K562 (cell line): Measurements from ENCODE around the gene CD248. TPM values are rescaled to one million over a fixed set of nuclear protein-coding genes. Genes with fewer than 3 reads are reported as not detected.

ENCODE experiments used
- GTF2E2 ChIP-seq: fragments of 200-800 bp; sonication (Bioruptor generic); IDR thresholded peaks from 2 replicates; pipeline ENCODE4 v1.6.1; 2016; ENCODE audit warnings: missing genetic modification characterization, missing compliant biosample characterization
- PRMT5 ChIP-seq: sonication (generic); formaldehyde crosslinking; IDR thresholded peaks from 2 replicates; pipeline ENCODE4 v1.5.0; 2020; ENCODE audit warnings: missing genetic modification reagents
- SMAD2 ChIP-seq: fragments of 150-350 bp; IDR thresholded peaks from 2 replicates; pipeline ENCODE4 v1.6.1; 2014; ENCODE audit warnings: low read depth, mild to moderate bottlenecking, low read length
- ZNF311 ChIP-seq: fragments of 250-450 bp; sonication (Bioruptor Pico); IDR thresholded peaks from 2 replicates; pipeline ENCODE4 v1.4.0; 2020; ENCODE audit warnings: mild to moderate bottlenecking, moderate library complexity
- ZNF518B ChIP-seq: fragments of 250-450 bp; sonication (Bioruptor Pico); IDR thresholded peaks from 2 replicates; pipeline ENCODE4 v1.5.0; 2021; ENCODE audit warnings: mild to moderate bottlenecking, moderate library complexity
- ZNF668 ChIP-seq: fragments of 250-450 bp; sonication (Bioruptor Pico); IDR thresholded peaks from 2 replicates; pipeline ENCODE4 v1.8.0; 2022; ENCODE audit warnings: mild to moderate bottlenecking, inconsistent platforms
- ZNF740 ChIP-seq, 3 experiments: fragments of 200-800 bp in 1 of 3; sonication (Bioruptor generic) in 1 of 3; sonication (generic) in 1 of 3; formaldehyde crosslinking in 1 of 3; IDR thresholded peaks; 2 replicates each; pipeline versions ENCODE4 v1.6.1 to v1.8.0; 2016 to 2022; ENCODE audit warnings: mild to moderate bottlenecking in 2 of 3, missing compliant biosample characterization in 2 of 3, missing genetic modification characterization in 2 of 3, missing genetic modification reagents in 1 of 3
- ZNF830 ChIP-seq: fragments of 250-450 bp; sonication (Bioruptor Pico); IDR thresholded peaks from 2 replicates; pipeline ENCODE4 v1.5.0; 2021; ENCODE audit warnings: mild to moderate bottlenecking
- polyA plus RNA-seq, 8 experiments: library from polyadenylated mRNA; depleted of rRNA in 4 of 8; stranded (reverse) in 5 of 8; unstranded in 3 of 8; fragments of >200 nt; fragmentation: Nextera tagmentation in 2 of 8; fragmentation: Illumina TruSeq in 1 of 8; extraction: Ambion mirVana in 2 of 8; extraction: Trizol in 1 of 8; gene quantifications; 2 replicates each; pipeline versions ENCODE4 v1.2.1 to v1.2.3, GENCODE V29; 2011 to 2014; ENCODE audit warnings: inconsistent platforms in 1 of 8, missing spikeins in 1 of 8
- total RNA-seq, 7 experiments: library from RNA; depleted of rRNA in 6 of 7; stranded (reverse); fragments of >200 nt in 6 of 7; fragmentation: Illumina TruSeq in 2 of 7; extraction: Trizol in 2 of 7; gene quantifications; 2 replicates each; pipeline versions ENCODE4 v1.2.1 to v1.2.3, GENCODE V29; 2011 to 2021; ENCODE audit warnings: low replicate concordance in 1 of 7
- TF ChIP-seq, protein P1 (sequence below), 2 experiments: fragments of 250-450 bp in 1 of 2; fragments of 450-650 bp in 1 of 2; sonication (Bioruptor Pico) in 1 of 2; IDR thresholded peaks; 2 replicates each; pipeline versions ENCODE4 v1.6.1 to v1.8.0; 2016 to 2021; ENCODE audit warnings: mild to moderate bottlenecking in 2 of 2, moderate library complexity in 2 of 2, missing compliant biosample characterization in 1 of 2, missing genetic modification characterization in 1 of 2
- TF ChIP-seq, protein P2 (sequence below), 2 experiments: fragments of 450-650 bp; conservative IDR thresholded peaks; 2 replicates each; pipeline ENCODE4 v1.6.1; 2017; ENCODE audit warnings: mild to moderate bottlenecking in 2 of 2, moderate library complexity in 2 of 2

Gene CD248
- total and polyA plus RNA-seq, 9 of the 15 experiments (the other 6 are each of a cell fraction or from before 2014, with no cell fraction given) = 0.09 TPM; not detected in 8

- TF ChIP-seq, protein P1, sequence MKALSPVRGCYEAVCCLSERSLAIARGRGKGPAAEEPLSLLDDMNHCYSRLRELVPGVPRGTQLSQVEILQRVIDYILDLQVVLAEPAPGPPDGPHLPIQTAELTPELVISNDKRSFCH (CRISPR knock-in tag; IDR thresholded peaks at IDR 0.05) = no peak
- TF ChIP-seq, protein P1 (tag; IDR thresholded peaks at IDR 0.05) = peak; percentile 84
- no peak for TF ChIP-seq ZNF311 (CRISPR knock-in tag)
- peak; percentile 96 for TF ChIP-seq ZNF740 (CRISPR knock-in tag; IDR thresholded peaks at IDR 0.05)
- peak in 1 of 2 experiments; percentile 86; a peak in 2 of 4 replicates for TF ChIP-seq ZNF740 (tag; IDR thresholded peaks at IDR 0.05)
- TF ChIP-seq PRMT5 (CRISPR knock-in tag) = no peak
- TF ChIP-seq ZNF518B (CRISPR knock-in tag) = no peak
- TF ChIP-seq GTF2E2 = no peak
- TF ChIP-seq ZNF668 (CRISPR knock-in tag) = no peak
- TF ChIP-seq, protein P2, sequence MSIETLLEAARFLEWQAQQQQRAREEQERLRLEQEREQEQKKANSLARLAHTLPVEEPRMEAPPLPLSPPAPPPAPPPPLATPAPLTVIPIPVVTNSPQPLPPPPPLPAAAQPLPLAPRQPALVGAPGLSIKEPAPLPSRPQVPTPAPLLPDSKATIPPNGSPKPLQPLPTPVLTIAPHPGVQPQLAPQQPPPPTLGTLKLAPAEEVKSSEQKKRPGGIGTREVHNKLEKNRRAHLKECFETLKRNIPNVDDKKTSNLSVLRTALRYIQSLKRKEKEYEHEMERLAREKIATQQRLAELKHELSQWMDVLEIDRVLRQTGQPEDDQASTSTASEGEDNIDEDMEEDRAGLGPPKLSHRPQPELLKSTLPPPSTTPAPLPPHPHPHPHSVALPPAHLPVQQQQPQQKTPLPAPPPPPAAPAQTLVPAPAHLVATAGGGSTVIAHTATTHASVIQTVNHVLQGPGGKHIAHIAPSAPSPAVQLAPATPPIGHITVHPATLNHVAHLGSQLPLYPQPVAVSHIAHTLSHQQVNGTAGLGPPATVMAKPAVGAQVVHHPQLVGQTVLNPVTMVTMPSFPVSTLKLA (conservative IDR thresholded peaks at IDR 0.05) = peak in 1 of 2 experiments; percentile 15; a peak in 1 of 4 replicates
- TF ChIP-seq SMAD2 = no peak
- TF ChIP-seq ZNF830 = no peak
Measured at GRCh38 chr11:66347425-66348276, 30.8 kb upstream of the CD248 start, which contains the start of gene B4GAT1 (continued).
